Measurements from ENCODE around the gene GIPC3. TPM values are rescaled to one million over a fixed set of nuclear protein-coding genes. Genes with fewer than 3 reads are reported as not detected.

GIPC3 gene
- total RNA-seq, 1 experiment from 2014 or later: 0.06 TPM

- DNase-seq: no peak
- Histone ChIP-seq H3K36me3 (no peaks in the 10 kb centered on the region), H3K4me3 (no peak overlapping the region), H3K9me3 (replicated peaks) (no peaks in the 10 kb centered on the region), H3K27me3 (peaks cover 7% of the 10 kb centered on the region; the same call in 1 of the 2 replicates), H3K27ac (no peak overlapping the region), H3K4me1 (no peaks in the 10 kb centered on the region; the same call in 1 of the 2 replicates)
These were observed 15.7 kb downstream of the GIPC3 start for GRCh38 chr19:3601021-3601420.

GRCh38 chr19:3603121-3603811 lies 18.0 kb downstream of the GIPC3 start:
- Histone ChIP-seq H3K36me3 (no peaks in the 10 kb centered on the region), H3K4me3 (no peak overlapping the region), H3K27me3 (peaks cover 9% of the 10 kb centered on the region; the same call in 1 of the 2 replicates), H3K4me1 (no peaks in the 10 kb centered on the region; the same call in 1 of the 2 replicates), H3K9me3 (replicated peaks) (no peaks in the 10 kb centered on the region), H3K27ac (no peak overlapping the region)
- no peak for DNase-seq

DNA sequence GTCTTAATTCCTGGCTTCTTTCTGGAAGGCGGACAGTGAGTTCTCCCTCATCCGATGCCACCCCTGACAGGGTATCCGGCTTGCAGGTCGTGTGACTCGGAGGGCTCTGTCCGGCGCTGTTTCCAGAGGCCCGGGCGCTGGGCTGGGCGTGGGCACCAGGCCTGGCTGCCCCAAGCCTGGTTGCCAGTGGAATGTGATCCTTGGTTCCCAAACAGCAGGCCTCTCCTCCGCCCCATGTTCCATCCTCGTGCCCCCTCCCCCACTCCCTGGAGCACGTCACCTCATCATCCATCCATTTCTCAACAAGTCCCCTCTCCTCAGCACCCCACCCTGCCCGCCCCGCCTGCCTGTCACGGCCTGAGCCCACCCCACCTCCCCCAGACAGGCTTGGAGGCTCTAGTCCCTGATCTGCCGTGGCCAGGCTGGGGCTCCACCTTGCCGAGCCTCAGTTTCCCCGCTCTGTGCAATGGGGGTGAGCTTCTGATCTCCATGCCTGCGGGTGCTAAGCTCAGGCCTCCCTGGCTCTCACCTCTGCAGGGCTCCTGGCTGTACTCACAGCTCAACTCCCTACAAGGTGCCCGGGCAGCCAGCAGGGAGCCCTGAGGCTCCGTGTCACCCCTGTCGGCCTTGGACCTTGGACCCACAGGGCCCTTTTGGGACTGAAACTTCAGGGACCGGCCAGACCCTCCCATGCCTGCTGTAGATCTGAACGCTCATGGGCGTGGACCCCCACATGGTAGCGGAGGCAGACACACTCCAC lies 19.1 kb downstream of the GIPC3 start:
- Histone ChIP-seq H3K36me3 (no peaks in the 10 kb centered on the region), H3K4me3 (no peak overlapping the region), H3K27me3 (peaks cover 9% of the 10 kb centered on the region; the same call in 1 of the 2 replicates), H3K4me1 (no peaks in the 10 kb centered on the region; the same call in 1 of the 2 replicates), H3K9me3 (replicated peaks) (no peaks in the 10 kb centered on the region), H3K27ac (no peak overlapping the region)
- no peak for DNase-seq

- H3K4me3 ChIP-seq: no peak overlapping the region
- H3K36me3 ChIP-seq: no peaks in the 10 kb centered on the region
- H3K27me3 ChIP-seq: peaks cover 9% of the 10 kb centered on the region; the same call in 1 of the 2 replicates
- H3K4me1 ChIP-seq: no peaks in the 10 kb centered on the region; the same call in 1 of the 2 replicates
- no peaks in the 10 kb centered on the region for H3K9me3 ChIP-seq (replicated peaks)
- DNase-seq: no peak
- no peak overlapping the region for H3K27ac ChIP-seq
These were observed 19.7 kb downstream of the GIPC3 start for GRCh38 chr19:3604987-3605343.

DNA sequence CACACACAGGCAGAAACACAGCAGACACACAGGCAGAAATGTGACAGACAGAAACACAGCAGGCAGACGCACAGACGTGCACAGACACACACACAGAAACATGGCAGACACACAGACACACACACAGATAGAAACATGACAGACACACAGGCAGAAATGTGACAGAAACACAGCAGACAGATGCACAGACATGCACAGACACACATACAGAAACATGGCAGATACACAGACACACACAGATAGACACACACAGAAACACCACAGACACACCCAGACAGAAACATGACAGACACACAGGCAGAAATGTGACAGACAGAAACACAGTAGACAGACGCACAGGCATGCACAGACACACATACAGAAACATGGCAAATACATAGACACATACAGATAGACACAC lies 20.1 kb downstream of the GIPC3 start:
- peaks cover 9% of the 10 kb centered on the region; the same call in 1 of the 2 replicates for H3K27me3 ChIP-seq
- H3K4me3 ChIP-seq: no peak overlapping the region
- no peak for DNase-seq
- no peak overlapping the region for H3K27ac ChIP-seq
- H3K36me3 ChIP-seq: no peaks in the 10 kb centered on the region
- no peaks in the 10 kb centered on the region for H3K9me3 ChIP-seq (replicated peaks)
- no peaks in the 10 kb centered on the region; the same call in 1 of the 2 replicates for H3K4me1 ChIP-seq

GRCh38 chr19:3605770-3606169 lies 20.5 kb downstream of the GIPC3 start:
- Histone ChIP-seq H3K36me3 (no peaks in the 10 kb centered on the region), H3K4me3 (no peak overlapping the region; the same call in 1 of the 2 replicates), H3K27me3 (peaks cover 9% of the 10 kb centered on the region; the same call in 1 of the 2 replicates), H3K27ac (no peak overlapping the region), H3K4me1 (no peaks in the 10 kb centered on the region; the same call in 1 of the 2 replicates), H3K9me3 (replicated peaks) (no peaks in the 10 kb centered on the region)
- DNase-seq: no peak

DNA sequence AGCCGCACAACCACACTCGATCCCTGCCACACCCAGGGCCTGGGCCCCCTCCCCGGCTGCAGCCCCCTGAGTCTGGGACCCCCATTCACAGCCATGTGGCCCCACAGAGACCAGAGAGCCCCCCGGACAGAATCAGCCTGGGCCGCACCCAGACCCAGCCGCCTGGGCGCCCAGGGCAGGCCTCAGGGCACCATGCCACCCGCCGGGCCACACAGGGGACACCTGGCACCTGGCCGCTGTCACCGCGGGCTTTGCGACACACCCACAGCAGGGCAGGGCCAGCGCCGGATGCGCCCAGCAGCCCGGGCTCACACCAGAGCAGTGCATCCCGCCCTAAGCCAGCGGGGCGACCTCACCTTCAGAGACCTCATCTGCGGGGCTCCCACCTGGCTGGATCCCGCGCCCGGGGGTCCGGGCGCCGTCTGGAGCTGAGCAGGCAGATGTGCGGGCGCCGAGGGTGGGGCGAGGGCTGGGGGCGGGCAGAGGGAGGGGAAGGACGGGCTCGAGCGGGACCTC lies 21.0 kb downstream of the GIPC3 start:
- no peaks in the 10 kb centered on the region for H3K36me3 ChIP-seq
- no peak overlapping the region for H3K27ac ChIP-seq
- no peak for DNase-seq
- peaks cover 9% of the 10 kb centered on the region; the same call in 1 of the 2 replicates for H3K27me3 ChIP-seq
- H3K4me1 ChIP-seq: no peaks in the 10 kb centered on the region; the same call in 1 of the 2 replicates
- H3K9me3 ChIP-seq (replicated peaks): no peaks in the 10 kb centered on the region
- H3K4me3 ChIP-seq: peak overlapping the region; percentile 66

DNA sequence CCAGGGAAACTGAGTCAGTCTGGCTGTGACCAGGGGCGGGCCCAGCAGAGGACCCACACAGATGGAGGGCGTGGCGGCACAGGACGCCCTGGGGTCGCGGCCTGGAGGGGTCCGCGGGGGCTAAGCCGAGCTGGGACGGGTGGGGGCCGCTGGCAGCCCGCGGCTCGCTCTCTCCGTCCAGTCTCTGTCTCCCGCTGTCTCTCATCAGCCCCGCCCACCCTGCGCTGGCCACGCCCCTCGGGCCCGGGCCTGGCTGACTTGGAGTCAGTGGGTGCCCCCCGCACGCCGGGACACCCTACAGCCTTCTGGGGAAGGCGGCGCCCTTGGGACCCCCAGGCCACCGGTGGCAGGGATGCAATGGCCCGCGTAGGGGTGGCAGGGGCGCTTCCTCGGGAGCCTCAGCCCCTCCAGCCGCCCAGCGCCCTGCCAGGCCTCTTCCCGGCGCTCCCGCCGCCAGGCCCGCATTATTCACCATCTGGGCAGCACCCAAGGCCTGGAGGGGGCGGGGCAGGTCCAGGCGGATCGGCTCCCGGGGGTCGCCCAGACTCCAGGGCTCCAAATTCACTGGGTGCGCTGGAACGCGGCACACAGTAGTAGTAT lies 21.5 kb downstream of the GIPC3 start, which contains the start of gene TBXA2R:
Gene TBXA2R, minus strand, starts transcription at position 186 of the 600 bp plus-strand sequence. CDS start 6,241 bp downstream, outside the sequence.
- Histone ChIP-seq H3K36me3 (peaks cover under 1% of the 10 kb centered on the region; the same call in 1 of the 2 replicates), H3K27me3 (peaks cover 9% of the 10 kb centered on the region; the same call in 1 of the 2 replicates), H3K4me3 (peak within 1 kb of the TSS; percentile 66), H3K27ac (no peak within 1 kb of the TSS), H3K9me3 (replicated peaks) (no peaks in the 10 kb centered on the region), H3K4me1 (no peaks in the 10 kb centered on the region; the same call in 1 of the 2 replicates)
- peak; percentile 75 to 77 for DNase-seq

- peaks cover 5% of the 10 kb centered on the region; the same call in 1 of the 2 replicates for H3K36me3 ChIP-seq
- no peaks in the 10 kb centered on the region for H3K9me3 ChIP-seq (replicated peaks)
- peaks cover 9% of the 10 kb centered on the region; the same call in 1 of the 2 replicates for H3K27me3 ChIP-seq
- no peaks in the 10 kb centered on the region; the same call in 1 of the 2 replicates for H3K4me1 ChIP-seq
- H3K27ac ChIP-seq: no peak overlapping the region
- DNase-seq: peak in 1 of 2 experiments; percentile 28
- H3K4me3 ChIP-seq: peak overlapping the region; percentile 66
These were observed 22.2 kb downstream of the GIPC3 start for GRCh38 chr19:3607303-3608078.

DNA sequence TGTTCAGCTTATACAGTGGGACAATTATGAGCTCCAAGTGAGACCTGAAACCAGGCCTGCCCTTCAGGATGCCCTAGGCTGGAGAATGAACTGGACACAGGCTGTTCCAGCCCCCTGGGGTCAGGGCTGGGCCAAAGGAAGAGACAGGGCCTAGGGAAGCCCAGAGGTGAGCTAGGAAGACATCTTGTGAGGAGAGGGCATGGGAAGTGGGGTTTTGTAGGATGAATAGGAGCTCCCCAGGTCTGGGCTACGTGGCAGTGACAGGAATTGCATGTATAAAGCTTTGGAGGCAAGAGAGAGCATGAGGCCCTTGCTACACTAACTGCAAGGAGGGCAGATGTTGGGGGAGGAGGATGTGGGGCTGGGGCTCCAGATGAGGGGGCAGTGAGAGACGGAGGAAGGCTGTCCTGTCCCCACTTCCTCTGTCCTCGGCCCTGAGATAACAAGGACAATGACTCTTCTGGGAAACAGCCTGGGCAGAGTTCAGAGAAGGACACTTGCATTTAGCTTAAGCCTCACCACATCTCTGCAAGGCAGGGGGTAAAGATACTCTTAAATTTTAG lies 22.9 kb downstream of the GIPC3 start:
- H3K9me3 ChIP-seq (replicated peaks): no peaks in the 10 kb centered on the region
- peaks cover 7% of the 10 kb centered on the region; the same call in 1 of the 2 replicates for H3K36me3 ChIP-seq
- H3K27ac ChIP-seq: no peak overlapping the region
- no peak for DNase-seq
- no peak overlapping the region for H3K4me3 ChIP-seq
- H3K27me3 ChIP-seq: peaks cover 9% of the 10 kb centered on the region; the same call in 1 of the 2 replicates
- H3K4me1 ChIP-seq: no peaks in the 10 kb centered on the region; the same call in 1 of the 2 replicates

- Histone ChIP-seq H3K4me3 (no peak overlapping the region), H3K9me3 (replicated peaks) (no peaks in the 10 kb centered on the region), H3K4me1 (no peaks in the 10 kb centered on the region; the same call in 1 of the 2 replicates), H3K27me3 (peaks cover 9% of the 10 kb centered on the region; the same call in 1 of the 2 replicates), H3K36me3 (peaks cover 7% of the 10 kb centered on the region; the same call in 1 of the 2 replicates), H3K27ac (no peak overlapping the region)
- no peak for DNase-seq
These were observed 23.6 kb downstream of the GIPC3 start for GRCh38 chr19:3608750-3609322.

GRCh38 chr19:3609779-3610719 lies 24.8 kb downstream of the GIPC3 start:
- no peak overlapping the region for H3K4me3 ChIP-seq
- no peak for DNase-seq
- peaks cover 9% of the 10 kb centered on the region; the same call in 1 of the 2 replicates for H3K27me3 ChIP-seq
- H3K9me3 ChIP-seq (replicated peaks): no peaks in the 10 kb centered on the region
- H3K36me3 ChIP-seq: peaks cover 7% of the 10 kb centered on the region; the same call in 1 of the 2 replicates
- H3K27ac ChIP-seq: no peak overlapping the region
- H3K4me1 ChIP-seq: no peaks in the 10 kb centered on the region; the same call in 1 of the 2 replicates

Data from SJCRH30 (cell line).